ENCODE measurements around the gene EXO1.

GRCh38 chr1:241895013-241895412 lies 47.0 kb downstream of the EXO1 start:
- TF ChIP-seq EZH2 (IDR thresholded peaks at IDR 0.05; ENCODE audit: borderline replicate concordance, low read depth, low read length, severe bottlenecking) (no peak), CTCF (IDR thresholded peaks at IDR 0.05; ENCODE audit: extremely low read depth in 1 of 2, insufficient read depth in 1 of 2, low read depth in 1 of 2, low read length in 2 of 2) (no peak), POLR2A (IDR thresholded peaks at IDR 0.05; ENCODE audit: low read depth, low read length) (no peak), POLR2AphosphoS5 (IDR thresholded peaks at IDR 0.05; ENCODE audit: insufficient read depth, low read depth, low read length) (no peak), JUN (IDR thresholded peaks at IDR 0.05; ENCODE audit: borderline replicate concordance, insufficient read depth, insufficient read length, low read depth) (no peak), MYC (IDR thresholded peaks at IDR 0.05; ENCODE audit: low read depth, low read length) (no peak), FOS (IDR thresholded peaks at IDR 0.05; ENCODE audit: borderline replicate concordance, insufficient read depth, low read length) (no peak), MAX (IDR thresholded peaks at IDR 0.05; ENCODE audit: insufficient read depth, insufficient read length) (no peak)
